Stimulated activated effector memory CD8-positive, alpha-beta T cell treated with anti-CD3 and anti-CD28 coated beads, Interleukin-12 subunit alpha, Interleukin-12 subunit beta, amount 100 ng/mL, for 72 hours (primary cell): ENCODE results near the gene PIEZO1.
"Not testable (repeated sequence)": the region's sequence is repeated elsewhere in the genome, so short reads cannot be mapped to it uniquely, and the experiment has no call there.

ENCODE experiments used
- ATAC-seq: fragments of 150-1000 bp; cut with Tn5 transposase; 2 replicates; pipeline ENCODE4 v1.10.0; 2021
- DNase-seq, 2 donors: peaks; one replicate each; pipeline ENCODE4 v3.0.0; 2021 to 2022; ENCODE audit warnings: low spot score in 2 of 2
- H3K27ac Mint-ChIP-seq: one replicate; pipeline ENCODE4 v1.8.0; 2022; ENCODE audit warnings: mild to moderate bottlenecking, mixed read lengths
- H3K36me3 Mint-ChIP-seq: one replicate; pipeline ENCODE4 v1.8.0; 2022; ENCODE audit warnings: mild to moderate bottlenecking, mixed read lengths
- H3K4me1 Mint-ChIP-seq: one replicate; pipeline ENCODE4 v1.8.0; 2022; ENCODE audit warnings: mixed read lengths
- H3K4me3 Mint-ChIP-seq: one replicate; pipeline ENCODE4 v1.8.0; 2022; ENCODE audit warnings: mild to moderate bottlenecking, mixed read lengths
- H3K9me3 Mint-ChIP-seq: one replicate; pipeline ENCODE4 v1.8.0; 2022; ENCODE audit warnings: mixed read lengths

Gene PIEZO1

DNA sequence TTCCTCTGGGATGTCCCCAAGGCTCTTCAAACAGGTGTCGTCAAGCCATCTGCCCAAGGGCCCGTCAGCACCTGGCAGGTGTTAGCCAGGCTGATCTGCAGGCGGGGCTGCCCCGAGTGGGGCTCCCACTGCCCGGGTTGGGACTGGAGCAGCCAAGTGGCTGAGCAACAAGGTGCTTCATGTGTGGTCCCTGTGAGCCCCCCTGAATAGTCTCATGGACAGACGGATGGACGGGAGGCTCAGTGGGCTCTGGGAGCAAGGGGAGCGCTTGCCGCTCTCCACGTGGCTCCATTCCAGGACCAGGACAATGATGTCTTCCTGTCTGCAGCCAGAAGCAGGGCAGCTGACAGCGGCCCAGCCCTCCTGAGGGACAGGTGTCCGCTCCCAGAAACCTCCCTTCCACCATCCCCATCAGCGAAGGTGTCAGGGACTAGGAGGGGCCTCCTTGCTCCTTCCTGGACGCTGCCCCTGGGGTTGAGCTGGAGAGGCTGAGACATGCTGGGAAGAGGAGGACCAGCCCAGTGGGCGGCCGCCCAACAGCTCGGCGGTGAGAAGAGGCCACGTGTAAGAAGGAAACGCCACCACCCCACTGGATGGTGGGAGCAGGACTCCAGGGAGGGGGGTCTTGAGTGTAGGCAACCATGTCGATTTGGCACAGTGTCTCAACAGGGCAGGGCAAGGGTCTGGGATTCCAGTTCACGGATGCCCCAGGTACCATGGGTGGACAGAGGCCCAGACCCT lies 108.3 kb downstream of the PIEZO1 start:
- ATAC-seq: no peak
- no peak overlapping the region for H3K27ac Mint-ChIP-seq
- no peaks in the 10 kb centered on the region for H3K9me3 Mint-ChIP-seq

DNA sequence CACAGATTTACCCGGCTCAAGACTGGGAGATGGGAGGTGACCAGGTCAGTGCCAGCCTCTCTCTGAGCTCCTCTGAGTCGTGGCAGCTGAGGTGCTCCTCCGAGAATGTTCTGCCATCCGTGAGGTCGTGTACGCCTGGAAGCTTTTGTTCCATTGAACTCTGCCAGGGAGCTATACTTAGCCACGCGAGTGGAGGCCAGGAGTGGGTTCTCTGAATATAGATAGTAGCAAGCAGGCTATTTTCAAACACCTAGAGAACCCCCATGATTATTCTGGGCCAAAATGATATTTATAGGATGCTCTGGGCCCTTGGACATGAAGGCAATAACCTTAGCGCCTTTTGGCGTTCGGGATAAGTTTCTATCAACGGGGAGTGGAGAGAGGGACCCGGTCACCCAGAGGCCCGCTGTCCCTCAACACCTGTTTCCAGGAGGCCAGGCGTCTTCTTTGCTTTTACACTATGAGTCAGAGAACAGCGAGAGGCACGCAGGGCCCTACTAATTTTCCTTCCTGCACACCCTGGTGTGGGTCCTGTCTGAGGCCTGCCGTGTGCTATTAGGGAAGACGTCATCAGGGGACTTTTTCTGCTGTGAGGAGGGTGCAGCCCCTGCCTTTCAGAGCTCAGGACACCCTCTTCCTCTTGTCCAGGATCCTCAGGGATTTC lies 111.2 kb downstream of the PIEZO1 start:
- Mint-ChIP-seq H3K4me1 (no peaks in the 10 kb centered on the region), H3K27ac (peak overlapping the region; percentile 56), H3K9me3 (no peaks in the 10 kb centered on the region), H3K4me3 (no peak overlapping the region), H3K36me3 (peaks cover 20% of the 10 kb centered on the region)
- ATAC-seq (peak; percentile 36), DNase-seq (no peak)

More for the DNA sequence above, 108.3 kb downstream of the PIEZO1 start:
- no peak overlapping the region for H3K4me3 Mint-ChIP-seq
- H3K36me3 Mint-ChIP-seq: peaks cover 33% of the 10 kb centered on the region
- H3K4me1 Mint-ChIP-seq: peaks cover 10% of the 10 kb centered on the region
- DNase-seq: no peak

DNA sequence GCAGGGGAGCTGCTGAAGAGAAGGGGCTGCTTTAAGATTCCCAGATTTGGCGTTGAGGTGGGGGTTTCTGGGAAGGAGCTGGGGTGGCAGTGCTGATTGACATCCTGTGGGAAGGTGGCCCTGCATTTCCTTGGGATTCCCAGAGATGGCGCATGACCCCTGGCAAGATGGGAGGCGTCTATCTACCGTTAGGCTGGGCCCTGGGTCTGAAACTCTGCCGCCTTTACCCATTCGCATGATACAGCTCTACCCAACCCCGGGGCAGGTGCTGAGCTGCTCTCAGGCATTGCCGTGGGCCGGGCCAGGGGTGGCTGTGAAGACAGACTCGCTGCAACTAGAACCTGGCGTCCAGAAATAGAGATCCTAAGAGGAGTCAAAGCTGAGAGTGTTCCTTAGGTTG lies 112.2 kb downstream of the PIEZO1 start:
- Mint-ChIP-seq H3K4me3 (no peak overlapping the region), H3K36me3 (peaks cover 15% of the 10 kb centered on the region), H3K4me1 (no peaks in the 10 kb centered on the region), H3K9me3 (no peaks in the 10 kb centered on the region), H3K27ac (no peak overlapping the region)
- DNase-seq (no peak), ATAC-seq (no peak)

DNA sequence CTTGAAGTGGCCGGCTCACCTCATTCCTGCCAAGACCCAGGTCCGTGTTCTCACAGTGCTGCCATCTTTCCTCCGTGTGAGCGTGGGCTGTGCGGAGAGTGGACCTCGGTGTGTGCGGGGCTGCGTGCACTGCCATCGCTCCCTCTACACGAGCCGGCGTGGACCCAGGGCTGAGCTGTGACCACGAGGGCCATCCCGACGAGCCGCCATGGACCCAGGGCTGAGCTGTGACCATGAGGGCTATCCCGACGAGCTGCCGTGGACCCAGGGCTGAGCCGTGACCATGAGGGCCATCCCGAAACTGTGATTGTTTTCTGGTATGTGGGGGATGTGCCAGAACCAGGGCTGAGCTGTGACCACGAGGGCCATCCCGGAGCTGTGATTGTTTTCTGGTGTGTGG lies 113.2 kb downstream of the PIEZO1 start:
- no peaks in the 10 kb centered on the region for H3K9me3 Mint-ChIP-seq
- no peak overlapping the region for H3K4me3 Mint-ChIP-seq
- H3K27ac Mint-ChIP-seq: no peak overlapping the region
- ATAC-seq (no peak), DNase-seq (no peak)
- H3K36me3 Mint-ChIP-seq: peaks cover 11% of the 10 kb centered on the region
- H3K4me1 Mint-ChIP-seq: no peaks in the 10 kb centered on the region

DNA sequence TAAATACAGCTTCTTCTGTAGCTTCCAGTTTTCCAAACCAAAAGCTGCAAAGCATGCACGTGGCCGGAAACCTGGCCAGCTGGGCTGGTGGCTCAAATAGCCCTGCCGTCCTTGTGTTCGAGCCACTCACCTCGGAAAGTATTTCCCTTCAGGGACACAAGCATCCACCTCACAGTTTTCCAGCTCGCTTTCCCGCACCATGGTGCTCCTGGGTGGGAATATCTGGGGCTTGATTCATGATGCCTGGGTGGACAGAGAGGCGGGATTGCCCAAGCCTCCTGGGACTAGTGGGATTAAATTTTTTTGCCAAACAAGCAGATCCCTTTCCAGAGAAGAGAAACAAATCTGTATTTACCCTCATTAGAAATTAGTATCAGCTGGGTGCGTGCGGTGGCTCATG lies 115.0 kb downstream of the PIEZO1 start:
- H3K4me3 Mint-ChIP-seq: no peak overlapping the region
- no peaks in the 10 kb centered on the region for H3K4me1 Mint-ChIP-seq
- peaks cover 11% of the 10 kb centered on the region for H3K36me3 Mint-ChIP-seq
- ATAC-seq (no peak), DNase-seq (no peak)
- no peaks in the 10 kb centered on the region for H3K9me3 Mint-ChIP-seq
- H3K27ac Mint-ChIP-seq: no peak overlapping the region

DNA sequence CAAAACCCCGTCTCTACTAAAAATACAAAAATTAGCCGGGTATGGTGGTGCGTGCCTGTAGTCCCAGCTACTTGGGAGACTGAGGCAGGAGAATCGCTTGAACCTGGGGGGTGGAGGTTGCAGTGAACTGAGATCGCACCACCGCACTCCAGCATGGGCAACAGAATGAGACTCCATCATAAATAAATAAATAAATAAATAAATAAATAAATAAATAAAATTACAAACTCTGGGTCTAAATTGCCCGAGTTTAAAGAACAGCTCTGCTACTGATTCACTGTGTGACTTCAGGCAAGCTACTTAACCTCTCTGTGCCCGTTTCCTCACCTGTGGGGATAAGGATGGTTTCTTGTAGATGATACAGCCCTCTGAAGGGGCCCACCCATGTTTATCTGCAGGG lies 115.5 kb downstream of the PIEZO1 start:
- not testable (repeated sequence) for H3K4me1 Mint-ChIP-seq, ATAC-seq, H3K4me3 Mint-ChIP-seq, H3K27ac Mint-ChIP-seq, DNase-seq, H3K9me3 Mint-ChIP-seq
- peaks cover 11% of the 10 kb centered on the region for H3K36me3 Mint-ChIP-seq

DNA sequence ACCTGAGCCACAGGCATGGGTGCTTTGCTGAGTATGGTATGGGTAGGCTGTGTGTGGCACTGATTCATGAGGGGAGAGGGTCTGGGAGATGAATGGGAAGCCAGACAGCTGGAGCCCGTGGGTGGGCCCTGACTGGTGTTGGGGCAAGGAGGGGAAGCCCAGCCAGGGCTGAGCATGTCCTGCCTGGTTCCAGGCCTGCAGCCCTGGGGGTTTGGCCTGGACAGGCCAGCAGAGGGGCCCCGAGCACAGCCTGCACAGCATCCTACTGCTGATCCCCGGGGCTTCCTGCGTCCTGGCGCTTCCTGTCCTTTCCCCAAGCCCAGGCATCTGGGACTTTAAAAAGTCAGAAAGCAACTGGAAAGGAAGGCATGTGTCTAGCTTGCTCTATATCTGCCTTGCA lies 117.6 kb downstream of the PIEZO1 start:
- peaks cover 23% of the 10 kb centered on the region for H3K36me3 Mint-ChIP-seq
- no peak overlapping the region for H3K4me3 Mint-ChIP-seq
- DNase-seq (no peak), ATAC-seq (no peak)
- H3K27ac Mint-ChIP-seq: no peak overlapping the region
- no peaks in the 10 kb centered on the region for H3K9me3 Mint-ChIP-seq
- H3K4me1 Mint-ChIP-seq: no peaks in the 10 kb centered on the region

DNA sequence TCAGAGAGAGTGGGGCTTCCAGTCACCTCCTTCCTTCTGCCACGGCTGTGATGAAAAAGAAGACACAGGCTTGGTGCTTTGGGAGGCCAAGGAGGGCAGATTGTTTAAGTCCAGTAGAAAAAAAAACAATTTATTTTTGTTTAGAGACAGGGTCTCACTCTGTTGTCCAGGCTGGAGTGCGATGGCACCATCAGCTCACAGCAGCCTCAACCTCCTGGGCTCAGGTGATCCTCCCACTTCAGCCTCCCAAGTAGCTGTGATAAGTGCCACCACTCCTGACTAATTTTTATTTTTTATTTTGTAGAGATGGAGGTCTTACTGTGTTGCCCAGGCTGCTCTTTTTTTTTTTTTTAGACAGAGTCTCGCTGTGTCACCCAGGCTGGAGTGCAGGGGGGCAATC lies 119.5 kb downstream of the PIEZO1 start:
- Mint-ChIP-seq H3K36me3 (peaks cover 30% of the 10 kb centered on the region), H3K4me3 (no peak overlapping the region), H3K4me1 (peaks cover 13% of the 10 kb centered on the region), H3K9me3 (no peaks in the 10 kb centered on the region), H3K27ac (no peak overlapping the region)
- DNase-seq: no peak
- no peak for ATAC-seq
